Vagina (tissue), 2 donors: ENCODE data around the gene IRAK3.

Experiments
- POLR2A ChIP-seq, 2 donors: fragments of 450-650 bp; IDR thresholded peaks; one replicate each; pipeline ENCODE4 v1.6.1; 2017; ENCODE audit warnings: antibody characterized with exemption in 2 of 2, mild to moderate bottlenecking in 2 of 2, moderate library complexity in 2 of 2
- TF ChIP-seq, protein P1 (sequence below), 3 experiments: fragments of 450-650 bp in 2 of 3; fragments of 200-600 bp in 1 of 3; sonication (generic) in 1 of 3; IDR thresholded peaks; one replicate each; pipeline ENCODE4 v1.5.1; 2017 to 2019; ENCODE audit warnings: antibody characterized with exemption in 3 of 3, mild to moderate bottlenecking in 2 of 3, moderate library complexity in 2 of 3

DNA sequence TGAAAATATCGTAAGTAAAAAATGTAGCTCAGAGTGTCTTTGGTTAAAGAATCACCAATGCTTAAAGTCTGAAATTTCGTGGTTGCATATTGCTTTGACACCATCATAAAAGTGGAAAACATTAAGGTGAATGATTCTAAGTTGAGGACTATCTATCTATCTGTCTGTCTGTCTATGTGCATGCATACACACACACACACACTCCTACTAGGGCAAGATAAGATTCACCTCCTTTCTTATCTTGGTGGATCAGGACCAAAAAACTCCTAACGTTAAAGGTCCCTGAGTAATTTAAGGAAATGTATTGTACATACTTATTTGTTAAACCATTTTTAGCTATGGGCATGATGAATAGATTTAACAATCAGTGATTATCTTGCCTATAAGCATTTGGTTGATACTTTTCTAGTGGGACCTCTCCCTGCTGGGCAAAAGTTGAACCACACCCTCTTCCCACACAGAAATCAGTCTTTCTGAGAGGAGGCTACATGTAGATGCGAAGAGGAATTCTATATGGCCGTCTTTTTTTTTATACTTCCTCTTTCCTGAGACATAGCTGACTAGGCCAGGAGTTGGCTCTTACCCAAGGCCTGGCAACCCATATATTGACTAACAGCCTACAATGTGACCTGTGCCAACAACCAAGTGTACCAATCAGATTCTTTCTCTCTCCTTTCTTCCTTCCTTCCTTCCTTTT lies 39.2 kb upstream of the IRAK3 start:
- TF ChIP-seq, protein P1, sequence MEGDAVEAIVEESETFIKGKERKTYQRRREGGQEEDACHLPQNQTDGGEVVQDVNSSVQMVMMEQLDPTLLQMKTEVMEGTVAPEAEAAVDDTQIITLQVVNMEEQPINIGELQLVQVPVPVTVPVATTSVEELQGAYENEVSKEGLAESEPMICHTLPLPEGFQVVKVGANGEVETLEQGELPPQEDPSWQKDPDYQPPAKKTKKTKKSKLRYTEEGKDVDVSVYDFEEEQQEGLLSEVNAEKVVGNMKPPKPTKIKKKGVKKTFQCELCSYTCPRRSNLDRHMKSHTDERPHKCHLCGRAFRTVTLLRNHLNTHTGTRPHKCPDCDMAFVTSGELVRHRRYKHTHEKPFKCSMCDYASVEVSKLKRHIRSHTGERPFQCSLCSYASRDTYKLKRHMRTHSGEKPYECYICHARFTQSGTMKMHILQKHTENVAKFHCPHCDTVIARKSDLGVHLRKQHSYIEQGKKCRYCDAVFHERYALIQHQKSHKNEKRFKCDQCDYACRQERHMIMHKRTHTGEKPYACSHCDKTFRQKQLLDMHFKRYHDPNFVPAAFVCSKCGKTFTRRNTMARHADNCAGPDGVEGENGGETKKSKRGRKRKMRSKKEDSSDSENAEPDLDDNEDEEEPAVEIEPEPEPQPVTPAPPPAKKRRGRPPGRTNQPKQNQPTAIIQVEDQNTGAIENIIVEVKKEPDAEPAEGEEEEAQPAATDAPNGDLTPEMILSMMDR (IDR thresholded peaks at IDR 0.05): no peak
- TF ChIP-seq POLR2A (IDR thresholded peaks at IDR 0.05): no peak
